Ureter (tissue), 1 donor: Measurements from ENCODE around the gene MEAK7. TPM values are rescaled to one million over a fixed set of nuclear protein-coding genes. Genes with fewer than 3 reads are reported as not detected.

Source experiments
- DNase-seq: peaks from one replicate; pipeline ENCODE4 v3.0.0-alpha.2; 2020; ENCODE audit warnings: low spot score
- total RNA-seq: library from RNA; stranded (reverse); gene quantifications from one replicate; pipeline ENCODE4 v1.2.4, GENCODE V29; 2023
- donor health status: DM: yes; HTN: yes; CAD: no.

The MEAK7 gene
- total RNA-seq, 1 donor from 2014 or later: 53.9 TPM

DNA sequence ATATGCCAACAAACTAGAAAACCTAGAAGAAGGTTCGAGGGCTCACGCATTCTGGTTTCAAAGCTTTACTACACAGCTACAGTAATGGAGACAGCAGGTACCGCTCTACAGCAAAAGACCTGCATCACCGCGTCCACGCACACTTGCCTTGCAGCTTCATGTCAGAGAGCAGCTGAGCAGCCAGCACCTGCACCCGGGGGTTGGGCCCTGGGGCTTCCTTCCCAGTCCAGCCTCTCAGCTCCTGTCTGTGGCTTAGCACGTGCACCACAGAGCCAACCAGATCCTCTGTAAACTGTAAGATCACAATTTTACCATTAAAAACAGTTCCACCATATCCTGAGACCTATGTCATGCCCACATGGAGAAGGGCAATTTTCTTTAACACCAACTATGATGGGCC lies 15.3 kb downstream of the MEAK7 start:
- peak; percentile 37 for DNase-seq

- peak; percentile 24 for DNase-seq
Observed at GRCh38 chr16:84487358-84487757, 17.1 kb downstream of the MEAK7 start.

GRCh38 chr16:84486551-84487235 lies 17.8 kb downstream of the MEAK7 start:
- DNase-seq: no peak

DNA sequence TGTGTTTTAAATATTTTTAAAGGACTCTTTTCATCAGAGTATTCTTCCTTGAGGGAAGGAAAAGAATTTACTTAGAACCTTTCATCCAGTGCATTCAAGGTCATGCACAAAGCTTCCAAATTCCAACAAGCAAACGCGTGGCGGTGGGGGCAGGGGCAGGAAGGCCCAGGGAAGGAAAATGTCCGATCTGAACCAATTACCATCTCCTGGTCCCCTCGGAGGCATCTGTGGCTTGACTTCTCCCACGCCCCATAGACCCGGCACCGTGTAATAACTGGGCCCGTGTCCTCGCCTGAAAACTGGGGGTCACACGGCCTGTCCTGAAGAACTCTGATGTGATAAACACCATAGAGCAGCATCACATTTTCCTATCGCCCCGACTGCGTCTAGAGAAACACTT lies 18.3 kb downstream of the MEAK7 start:
- DNase-seq: peak; percentile 22

GRCh38 chr16:84485255-84486010 lies 19.0 kb downstream of the MEAK7 start:
- DNase-seq: peak; percentile 34

DNA sequence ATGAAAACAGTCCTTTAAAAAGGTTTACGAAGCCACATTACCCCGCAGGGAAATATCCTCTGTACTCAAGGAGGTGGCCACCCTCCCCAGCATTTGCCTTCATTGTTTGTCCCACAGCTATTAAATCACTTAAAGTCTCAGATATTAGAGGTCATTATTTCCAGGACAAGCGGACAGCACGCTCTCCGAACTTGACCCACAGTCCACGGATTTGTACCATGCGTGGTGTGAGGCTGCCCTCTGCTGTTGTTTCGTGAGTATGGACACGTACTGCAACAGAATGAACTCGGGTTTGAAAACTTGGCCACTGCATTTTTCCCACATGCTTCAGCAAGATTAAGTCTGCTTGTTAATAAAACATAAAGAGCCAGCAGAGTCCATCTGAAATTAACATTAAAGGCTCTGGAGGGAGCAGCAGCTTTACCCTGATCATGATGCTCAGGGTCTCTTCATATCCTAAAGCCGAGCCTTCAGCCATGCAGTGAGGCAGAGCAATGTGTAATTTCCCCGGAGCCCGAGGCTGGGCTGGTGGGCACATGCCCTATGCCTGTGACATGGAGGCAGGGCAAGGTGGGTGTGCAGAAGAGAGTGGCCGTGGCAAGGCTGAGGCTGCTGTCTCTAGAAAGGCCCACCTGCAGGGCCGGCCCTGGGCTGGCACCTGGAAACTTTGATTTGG lies 19.7 kb downstream of the MEAK7 start:
- peak; percentile 63 for DNase-seq

GRCh38 chr16:84483882-84484565 lies 20.4 kb downstream of the MEAK7 start:
- DNase-seq: peak; percentile 31

GRCh38 chr16:84482951-84483881 lies 21.2 kb downstream of the MEAK7 start:
- peak; percentile 36 for DNase-seq

GRCh38 chr16:84482001-84482891 lies 22.2 kb downstream of the MEAK7 start:
- peak; percentile 45 for DNase-seq

GRCh38 chr16:84481051-84481735 lies 23.3 kb downstream of the MEAK7 start:
- DNase-seq: peak; percentile 26

GRCh38 chr16:84479716-84480450 lies 24.6 kb downstream of the MEAK7 start:
- peak; percentile 35 for DNase-seq

GRCh38 chr16:84478172-84478947 lies 26.1 kb downstream of the MEAK7 start:
- DNase-seq: no peak

GRCh38 chr16:84477661-84478060 lies 26.8 kb downstream of the MEAK7 start:
- DNase-seq: peak; percentile 32

GRCh38 chr16:84476401-84476800 lies 28.1 kb downstream of the MEAK7 start:
- DNase-seq: no peak

- peak; percentile 59 for DNase-seq
Observed at GRCh38 chr16:84475643-84476240, 28.7 kb downstream of the MEAK7 start.

GRCh38 chr16:84471966-84472365 lies 32.5 kb downstream of the MEAK7 start:
- DNase-seq: no peak

DNA sequence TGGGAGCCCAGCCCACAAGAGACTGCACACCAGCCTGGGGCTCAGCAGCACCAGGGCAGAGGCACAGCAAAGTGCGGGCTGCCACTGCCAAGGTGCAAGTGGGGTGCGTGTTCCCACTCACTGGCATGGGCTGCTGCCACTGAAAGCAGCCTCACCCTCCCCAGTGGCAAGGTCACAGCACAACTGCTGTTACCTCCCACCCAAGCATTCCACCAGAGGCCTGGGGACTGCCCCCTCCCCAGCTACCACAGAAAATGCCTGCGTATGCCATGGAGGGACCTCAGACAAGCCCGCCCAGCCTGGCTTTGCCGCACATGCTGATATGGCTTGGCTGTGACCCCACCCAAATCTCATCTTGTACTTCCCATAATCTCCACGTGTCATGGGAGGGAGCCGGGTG lies 33.1 kb downstream of the MEAK7 start:
- peak; percentile 32 for DNase-seq
